ENCODE data around the gene COG5. TPM values are rescaled to one million over a fixed set of nuclear protein-coding genes. Genes with fewer than 3 reads are reported as not detected.

The COG5 gene
- total and polyA plus RNA-seq, 10 of the 15 experiments (the other 5 are each of a cell fraction or from before 2014, with no cell fraction given) = 5.5 to 27.9 (median 15.6) TPM

- TF ChIP-seq NFIC (IDR thresholded peaks at IDR 0.05; ENCODE audit: low read depth, low read length) = no peak
- TF ChIP-seq, protein P1, sequence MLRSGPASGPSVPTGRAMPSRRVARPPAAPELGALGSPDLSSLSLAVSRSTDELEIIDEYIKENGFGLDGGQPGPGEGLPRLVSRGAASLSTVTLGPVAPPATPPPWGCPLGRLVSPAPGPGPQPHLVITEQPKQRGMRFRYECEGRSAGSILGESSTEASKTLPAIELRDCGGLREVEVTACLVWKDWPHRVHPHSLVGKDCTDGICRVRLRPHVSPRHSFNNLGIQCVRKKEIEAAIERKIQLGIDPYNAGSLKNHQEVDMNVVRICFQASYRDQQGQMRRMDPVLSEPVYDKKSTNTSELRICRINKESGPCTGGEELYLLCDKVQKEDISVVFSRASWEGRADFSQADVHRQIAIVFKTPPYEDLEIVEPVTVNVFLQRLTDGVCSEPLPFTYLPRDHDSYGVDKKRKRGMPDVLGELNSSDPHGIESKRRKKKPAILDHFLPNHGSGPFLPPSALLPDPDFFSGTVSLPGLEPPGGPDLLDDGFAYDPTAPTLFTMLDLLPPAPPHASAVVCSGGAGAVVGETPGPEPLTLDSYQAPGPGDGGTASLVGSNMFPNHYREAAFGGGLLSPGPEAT (IDR thresholded peaks at IDR 0.05; ENCODE audit: low read depth) = no peak
These were observed 326.9 kb downstream of the COG5 start (continued) for GRCh38 chr7:107236862-107237261.

- in situ Hi-C loops (cut with MboI) = no loop called here
- Histone ChIP-seq H3K9ac (ENCODE audit: control insufficient read depth, insufficient read depth, low read length) (no peak overlapping the region), H4K20me1 (ENCODE audit: control insufficient read depth, insufficient read depth) (no peaks in the 10 kb centered on the region), H3K4me3 (no peak overlapping the region), H3K27ac (ENCODE audit: control insufficient read depth, insufficient read depth) (no peak overlapping the region), H2AFZ (ENCODE audit: control insufficient read depth, low read depth, low read length) (no peak overlapping the region), H3K27me3 (replicated peaks in 1 of 2; ENCODE audit: control insufficient read depth in 2 of 2, insufficient read depth in 2 of 2, low read length in 1 of 2) (no peaks in the 10 kb centered on the region), H3K79me2 (ENCODE audit: control insufficient read depth, insufficient read depth, low read length) (no peaks in the 10 kb centered on the region), H3K9me3 (replicated peaks; ENCODE audit: control insufficient read depth, insufficient read depth, low read length) (no peaks in the 10 kb centered on the region), H3K4me1 (ENCODE audit: control insufficient read depth, insufficient read depth, low read length) (no peaks in the 10 kb centered on the region), H3K4me2 (ENCODE audit: control insufficient read depth, insufficient read depth) (no peak overlapping the region), H3K36me3 (ENCODE audit: control insufficient read depth in 2 of 2, insufficient read depth in 2 of 2, low read length in 1 of 2) (no peaks in the 10 kb centered on the region)
- RAD21 ChIA-PET (ENCODE audit: unreplicated experiment) = interaction anchor here (0.9 kb wide), 1 partner anchor 167 kb away, joined by 3 read pairs; no protein-coding TSS in a partner anchor
- DNase-seq (ENCODE audit: low read depth, low spot score) (no peak), FAIRE-seq (no peak), ATAC-seq (no peak)
- CTCF ChIA-PET = interaction anchor here (1.3 kb wide), 1 partner anchor 19 kb away, joined by 3 read pairs; no protein-coding TSS in a partner anchor
- SMC1A ChIA-PET (ENCODE audit: uncharacterized antibody, unreplicated experiment) = no interaction called here
- no TSS peak for BruUV-seq (replicated peaks)
- POLR2A ChIA-PET = no interaction called here
- WGBS (ENCODE audit: insufficient coverage, insufficient replicate concordance, low lambda C conversion rate, missing lambda C conversion rate) = 76% methylated on average over 3 of the region's 3 CpGs
- intact Hi-C loops (cut with micrococcal nuclease; ENCODE audit: unreplicated experiment) = no loop called here
- TF ChIP-seq HDAC6 (IDR thresholded peaks at IDR 0.05; ENCODE audit: unreplicated experiment) (no peak), MXI1 (IDR thresholded peaks at IDR 0.05; ENCODE audit: low read depth, low read length) (no peak), EP300 (IDR thresholded peaks at IDR 0.05; ENCODE audit: borderline replicate concordance in 1 of 2, control insufficient read depth in 1 of 2, low read depth in 2 of 2, low read length in 2 of 2) (no peak), NR2C1 (IDR thresholded peaks at IDR 0.05) (no peak), HDAC2 (IDR thresholded peaks at IDR 0.05) (no peak), ZBTB33 (IDR thresholded peaks at IDR 0.05) (no peak), FOS (IDR thresholded peaks at IDR 0.05; ENCODE audit: borderline replicate concordance, extremely low read depth, insufficient read length) (no peak), KLF5 (IDR thresholded peaks at IDR 0.05; ENCODE audit: partially characterized antibody) (no peak), GABPA (IDR thresholded peaks at IDR 0.05; ENCODE audit: low read depth) (no peak), SMARCA5 (IDR thresholded peaks at IDR 0.05) (no peak), RB1 (IDR thresholded peaks at IDR 0.05; ENCODE audit: borderline replicate concordance) (no peak), EZH2 (IDR thresholded peaks at IDR 0.05; ENCODE audit: borderline replicate concordance, control insufficient read depth, low read depth, low read length) (no peak)
- TF ChIP-seq, protein P2, sequence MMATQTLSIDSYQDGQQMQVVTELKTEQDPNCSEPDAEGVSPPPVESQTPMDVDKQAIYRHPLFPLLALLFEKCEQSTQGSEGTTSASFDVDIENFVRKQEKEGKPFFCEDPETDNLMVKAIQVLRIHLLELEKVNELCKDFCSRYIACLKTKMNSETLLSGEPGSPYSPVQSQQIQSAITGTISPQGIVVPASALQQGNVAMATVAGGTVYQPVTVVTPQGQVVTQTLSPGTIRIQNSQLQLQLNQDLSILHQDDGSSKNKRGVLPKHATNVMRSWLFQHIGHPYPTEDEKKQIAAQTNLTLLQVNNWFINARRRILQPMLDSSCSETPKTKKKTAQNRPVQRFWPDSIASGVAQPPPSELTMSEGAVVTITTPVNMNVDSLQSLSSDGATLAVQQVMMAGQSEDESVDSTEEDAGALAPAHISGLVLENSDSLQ (IDR thresholded peaks at IDR 0.05) = no peak
- TF ChIP-seq, protein P3, sequence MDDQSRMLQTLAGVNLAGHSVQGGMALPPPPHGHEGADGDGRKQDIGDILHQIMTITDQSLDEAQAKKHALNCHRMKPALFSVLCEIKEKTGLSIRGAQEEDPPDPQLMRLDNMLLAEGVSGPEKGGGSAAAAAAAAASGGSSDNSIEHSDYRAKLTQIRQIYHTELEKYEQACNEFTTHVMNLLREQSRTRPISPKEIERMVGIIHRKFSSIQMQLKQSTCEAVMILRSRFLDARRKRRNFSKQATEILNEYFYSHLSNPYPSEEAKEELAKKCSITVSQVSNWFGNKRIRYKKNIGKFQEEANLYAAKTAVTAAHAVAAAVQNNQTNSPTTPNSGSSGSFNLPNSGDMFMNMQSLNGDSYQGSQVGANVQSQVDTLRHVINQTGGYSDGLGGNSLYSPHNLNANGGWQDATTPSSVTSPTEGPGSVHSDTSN (IDR thresholded peaks at IDR 0.05; ENCODE audit: insufficient replicate concordance, low read depth, low read length) = no peak
These were observed 329.3 kb downstream of the COG5 start for GRCh38 chr7:107234436-107234835.
